Measurements from ENCODE around the gene LSM14A.
"Not testable (repeated sequence)": the region's sequence is repeated elsewhere in the genome, so short reads cannot be mapped to it uniquely, and the experiment has no call there.

Gene LSM14A

DNA sequence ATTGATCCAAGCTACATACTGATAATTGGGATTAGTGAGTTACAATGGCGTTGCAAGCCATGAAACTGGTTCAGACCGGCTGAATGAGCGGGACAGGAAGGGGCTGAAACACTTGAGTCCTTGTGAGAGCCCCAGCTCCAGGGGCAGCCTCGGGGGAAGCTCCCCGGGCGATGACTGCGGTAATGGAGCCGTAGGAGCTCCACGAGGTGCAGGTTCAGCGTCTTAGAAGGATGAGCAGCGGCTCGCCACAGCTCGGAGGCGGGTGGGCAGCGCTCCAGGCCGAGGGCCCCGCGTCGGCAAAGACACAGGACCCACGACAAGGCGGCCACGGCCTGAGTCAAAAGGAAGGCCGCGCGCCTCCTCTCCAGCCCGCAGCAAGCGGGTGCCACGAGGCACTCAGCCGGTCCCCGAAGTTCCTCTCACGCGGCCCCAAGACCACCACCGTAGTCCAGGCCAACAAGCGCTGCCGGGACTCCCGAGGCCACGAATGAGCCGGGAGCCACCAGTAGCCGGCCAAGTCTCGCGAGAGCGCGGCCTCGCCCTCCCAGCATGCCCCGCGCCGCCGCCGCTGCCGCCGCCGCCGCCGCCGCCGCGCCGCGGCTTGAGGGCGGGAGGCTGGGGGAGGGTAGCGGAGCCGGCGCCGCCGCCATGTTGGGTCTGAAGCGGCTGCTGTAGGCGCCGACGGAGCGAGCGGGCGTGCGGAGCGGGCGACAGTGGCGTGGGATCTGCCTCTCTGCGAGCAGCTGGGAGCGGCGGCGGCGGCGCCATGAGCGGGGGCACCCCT lies at the start of gene LSM14A:
TSS of gene LSM14A (plus strand) at position 628 of the 784 bp plus-strand sequence. CDS start at position 767, 139 bp downstream.
- DNase-seq, result peak; percentile 78 to 98

DNA sequence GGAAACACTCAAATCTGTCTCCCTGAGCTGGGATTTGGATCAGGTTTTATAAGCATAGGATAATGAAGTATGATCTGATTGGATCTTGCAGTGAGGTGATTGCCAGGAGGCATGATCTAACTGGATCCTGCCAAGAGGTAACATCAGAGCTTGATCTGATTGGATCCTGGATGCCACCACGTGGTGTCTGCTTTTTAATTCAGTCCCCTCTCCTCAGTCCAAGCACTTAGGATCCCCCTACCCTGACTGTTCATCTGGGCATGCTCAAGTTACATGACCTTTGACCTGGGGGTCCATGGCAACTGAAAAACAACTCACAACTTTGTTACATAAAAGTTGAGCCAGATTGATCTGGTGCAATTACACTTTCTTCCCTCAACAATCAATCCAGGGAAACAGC lies 47.5 kb upstream of the LSM14A start:
- DNase-seq, result no peak

DNA sequence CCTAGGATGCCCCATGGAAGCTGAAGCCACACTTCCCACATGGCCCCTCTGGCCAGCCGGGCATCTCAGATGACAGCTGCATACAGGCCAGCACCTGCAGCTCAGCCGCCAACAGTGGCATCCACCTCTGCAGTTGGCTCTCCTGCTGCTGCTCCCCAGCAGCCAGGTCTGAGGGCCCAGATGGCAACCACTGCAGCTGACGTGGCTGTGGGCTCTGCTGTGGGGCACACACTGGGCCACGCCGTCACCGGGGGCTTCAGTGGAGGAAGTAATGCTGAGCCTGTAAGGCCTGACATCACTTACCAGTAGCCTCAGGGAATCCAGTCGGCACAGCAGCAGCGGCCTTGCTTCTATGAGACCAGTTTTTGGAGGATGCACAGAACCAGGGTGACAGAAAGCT lies 45.3 kb upstream of the LSM14A start:
- DNase-seq, result no peak

- DNase-seq, result no peak
Observed at GRCh38 chr19:34127684-34128189, 44.6 kb upstream of the LSM14A start.

DNA sequence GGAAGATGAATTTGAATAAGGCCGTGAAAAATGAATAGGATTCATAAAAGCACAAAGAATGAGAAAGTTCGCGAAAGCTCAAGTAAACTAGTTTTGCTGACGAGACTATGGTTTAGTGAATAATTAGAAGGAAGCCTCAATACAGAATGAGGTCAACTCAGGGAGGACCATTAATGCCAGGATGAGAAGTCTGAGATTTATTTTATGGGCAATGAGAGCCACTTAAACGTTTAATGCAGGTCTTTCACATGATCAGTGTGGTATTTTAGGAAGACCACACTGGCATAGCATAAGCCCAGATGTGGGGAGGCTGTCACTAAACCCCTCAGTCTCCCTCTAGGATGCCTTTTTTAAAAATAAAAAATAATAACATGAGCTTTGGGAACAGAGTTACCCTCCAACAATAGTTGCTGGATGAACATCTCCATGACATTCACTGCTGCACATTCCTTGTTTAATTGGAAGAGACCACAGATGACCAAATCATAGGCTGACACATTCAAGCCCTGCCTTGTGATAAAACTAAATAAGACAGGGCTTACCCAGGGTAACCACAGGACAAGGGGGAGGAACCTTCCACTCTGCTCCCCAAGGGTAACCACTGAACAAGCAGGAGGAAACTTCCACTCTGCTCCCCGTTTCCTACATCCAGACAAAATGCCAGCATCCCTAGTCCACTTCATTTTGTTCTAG lies 43.6 kb upstream of the LSM14A start:
- DNase-seq, result no peak

DNA sequence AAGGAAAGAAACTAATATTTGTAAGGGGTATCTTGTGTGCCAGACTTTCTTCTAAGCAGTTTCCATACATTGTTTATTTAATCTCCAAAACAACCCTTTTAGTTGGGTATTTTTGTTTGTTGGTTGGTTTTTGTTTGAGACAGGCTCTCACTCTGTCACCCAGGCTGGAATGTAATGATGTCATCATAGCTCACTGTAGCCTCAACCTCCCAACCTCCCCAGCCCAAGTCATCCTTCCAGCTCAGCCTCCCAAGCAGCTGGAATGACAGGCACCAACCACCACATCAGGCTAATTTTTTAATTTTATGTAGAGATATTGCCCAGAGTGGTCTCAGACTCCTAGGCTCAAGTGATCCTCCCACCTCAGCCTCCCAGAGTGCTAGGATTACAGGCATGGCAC lies 41.2 kb upstream of the LSM14A start:
- DNase-seq, result no peak

GRCh38 chr19:34132145-34132544 lies 40.2 kb upstream of the LSM14A start:
- not testable (repeated sequence) for DNase-seq

DNA sequence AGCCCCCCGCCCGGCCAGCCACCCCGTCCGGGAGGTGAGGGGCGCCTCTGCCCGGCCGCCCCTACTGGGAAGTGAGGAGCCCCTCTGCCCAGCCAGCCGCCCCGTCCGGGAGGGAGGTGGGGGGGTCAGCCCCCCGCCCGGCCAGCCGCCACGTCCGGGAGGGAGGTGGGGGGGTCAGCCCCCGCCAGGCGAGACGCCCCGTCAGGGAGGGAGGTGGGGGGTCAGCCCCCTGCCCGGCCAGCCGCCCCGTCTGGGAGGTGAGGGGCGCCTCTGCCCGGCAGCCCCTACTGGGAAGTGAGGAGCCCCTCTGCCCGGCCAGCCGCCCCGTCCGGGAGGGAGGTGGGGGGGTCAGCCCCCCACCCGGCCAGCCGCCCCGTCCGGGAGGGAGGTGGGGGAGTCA lies 39.6 kb upstream of the LSM14A start:
- DNase-seq, result not testable (repeated sequence)

DNA sequence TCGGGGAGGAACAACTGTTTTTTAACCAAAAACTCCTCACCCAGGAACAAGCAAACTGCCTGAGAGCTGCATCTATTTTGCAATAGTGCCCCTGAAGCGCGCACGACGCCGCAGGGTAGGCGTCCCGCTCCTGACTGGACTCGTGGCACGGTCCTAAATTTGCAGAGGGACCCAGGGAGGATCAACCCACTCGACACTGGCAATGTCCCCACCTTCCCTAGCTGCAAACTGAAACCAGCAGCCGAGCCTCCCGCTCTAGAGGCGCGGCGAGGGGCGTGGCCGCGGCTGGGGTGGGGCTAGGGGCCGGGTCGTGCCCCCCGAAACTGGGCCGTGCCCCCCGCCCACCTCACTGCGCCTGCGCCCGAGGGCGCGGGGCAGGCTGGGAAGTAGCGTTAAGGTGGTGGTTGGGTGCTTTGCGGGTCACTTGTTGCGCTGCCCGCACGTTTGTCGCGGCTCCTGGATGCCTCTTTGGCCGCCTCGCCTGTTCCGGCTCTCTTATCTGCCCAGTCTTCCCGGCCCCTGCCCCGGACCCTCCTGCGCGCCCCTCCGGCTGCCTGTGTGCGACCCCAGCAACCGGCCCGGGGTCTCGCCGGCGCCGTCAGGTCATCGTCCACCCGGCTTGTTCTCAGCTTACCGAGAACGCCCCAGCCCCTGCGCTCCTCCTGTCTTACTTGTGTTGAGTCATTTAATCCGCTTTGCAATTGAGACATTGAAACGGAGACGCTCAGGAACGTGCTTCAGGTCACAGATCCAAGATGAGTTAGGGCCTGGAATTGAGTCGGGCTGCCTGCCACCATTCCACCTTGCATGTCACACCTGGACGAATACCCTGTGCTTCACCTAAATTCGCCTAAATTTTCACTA lies 37.9 kb upstream of the LSM14A start:
- DNase-seq, result peak; percentile 73 to 93

GRCh38 chr19:34135054-34135800 lies 37.1 kb upstream of the LSM14A start:
- DNase-seq, result no peak

DNA sequence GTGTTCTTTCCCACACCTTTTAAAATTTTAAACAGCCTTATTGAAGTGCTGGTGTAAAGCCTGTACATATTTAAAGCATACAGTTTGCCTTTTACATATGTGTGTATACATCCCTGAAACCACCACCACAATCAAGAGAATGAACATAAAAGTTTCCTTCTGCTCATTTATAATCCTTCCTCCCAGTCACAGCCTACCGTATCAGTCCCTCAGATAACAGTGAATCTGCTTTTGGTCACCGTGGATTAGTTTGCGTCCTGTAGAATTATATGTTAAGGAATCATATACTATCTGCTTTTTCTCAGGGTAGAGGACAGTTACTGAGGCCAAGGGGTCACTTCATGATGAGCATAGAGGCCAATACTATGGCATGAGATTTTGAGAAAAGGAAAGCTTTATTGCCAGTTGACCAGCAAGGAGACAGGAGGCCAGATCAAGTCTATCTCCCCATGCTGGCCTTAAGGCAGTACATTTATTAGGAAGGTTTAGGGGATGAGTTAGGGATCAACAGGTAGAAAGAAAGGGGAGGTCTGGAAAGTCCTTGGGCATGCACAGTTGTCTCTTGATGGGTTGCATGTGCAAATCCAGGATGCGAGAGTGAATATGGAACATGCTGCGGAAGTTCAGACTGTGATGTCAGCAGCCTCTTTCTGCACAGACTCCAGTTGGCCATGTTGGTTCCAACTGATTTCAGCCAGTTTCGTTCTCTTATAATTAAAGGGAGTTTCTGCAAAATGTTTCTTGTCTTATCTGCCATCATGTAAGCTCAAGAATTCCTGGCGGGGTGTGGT lies 36.3 kb upstream of the LSM14A start:
- no peak for DNase-seq

DNA sequence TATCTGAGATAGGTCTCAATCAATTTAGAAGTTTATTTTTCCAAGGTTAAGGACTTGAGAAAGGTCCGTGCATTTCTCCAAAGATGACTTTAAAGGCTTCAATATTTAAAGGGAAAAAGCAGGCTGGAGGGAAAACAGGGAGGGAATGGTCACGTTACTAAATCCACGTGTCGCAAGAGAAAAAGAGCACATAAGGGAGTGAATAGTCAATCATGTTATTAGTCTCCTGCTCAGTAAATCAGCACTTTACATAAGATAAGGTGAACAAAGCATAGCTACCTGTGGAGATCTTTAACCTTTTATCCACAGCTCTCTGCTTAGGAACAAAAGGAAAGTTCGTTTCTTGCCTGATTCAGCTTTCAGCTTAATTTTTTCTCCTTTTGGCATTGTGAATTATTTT lies 31.3 kb upstream of the LSM14A start:
- no peak for DNase-seq

- DNase-seq, result no peak
Observed at GRCh38 chr19:34142440-34142839, 29.9 kb upstream of the LSM14A start.

DNA sequence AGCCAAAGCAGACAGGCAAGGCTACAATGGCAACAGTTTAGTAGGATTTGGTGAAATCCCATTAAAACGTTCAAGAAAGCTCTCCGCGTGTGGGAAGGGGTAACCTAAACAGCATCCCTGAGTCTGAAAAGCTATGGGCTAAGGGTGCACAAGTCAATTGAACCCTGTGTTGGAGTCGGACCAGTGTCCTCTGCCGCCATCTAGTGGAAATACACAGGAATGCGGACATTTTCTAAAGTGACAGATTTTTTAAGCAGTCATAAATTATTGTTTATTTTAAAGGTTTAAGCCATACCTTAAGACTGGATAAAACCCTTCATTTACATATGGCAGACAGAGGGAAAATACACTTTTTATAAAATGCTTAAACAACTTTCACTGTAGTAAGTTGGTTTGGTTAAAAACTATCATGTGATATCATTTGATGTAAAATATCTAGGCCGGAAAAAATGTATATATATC lies 26.5 kb upstream of the LSM14A start:
- DNase-seq, result peak; percentile 32 to 82

- no peak for DNase-seq
Observed at GRCh38 chr19:34148658-34149185, 23.6 kb upstream of the LSM14A start.

GRCh38 chr19:34149873-34150272 lies 22.4 kb upstream of the LSM14A start:
- no peak for DNase-seq

GRCh38 chr19:34150558-34150957 lies 21.7 kb upstream of the LSM14A start:
- DNase-seq, result no peak

DNA sequence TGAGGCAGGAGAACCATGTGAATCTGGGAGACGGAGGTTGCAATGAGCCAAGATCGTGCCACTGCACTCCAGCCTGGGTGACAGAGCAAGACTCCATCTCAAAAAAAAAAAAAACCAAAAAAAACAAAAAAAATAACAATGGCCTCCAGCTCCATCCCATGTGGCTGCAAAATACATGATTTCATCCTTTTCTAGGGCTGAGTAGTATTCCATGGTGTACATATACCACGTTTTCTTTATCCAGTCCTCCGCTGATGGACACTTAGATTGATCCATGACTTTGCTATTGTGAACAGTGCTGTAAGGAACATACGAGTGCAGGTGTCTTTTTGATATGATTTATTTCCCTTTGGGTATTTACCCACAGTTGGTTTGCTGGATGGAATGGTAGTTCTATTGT lies 20.9 kb upstream of the LSM14A start:
- no peak for DNase-seq

GRCh38 chr19:34154401-34154800 lies 17.9 kb upstream of the LSM14A start:
- DNase-seq, result no peak

DNA sequence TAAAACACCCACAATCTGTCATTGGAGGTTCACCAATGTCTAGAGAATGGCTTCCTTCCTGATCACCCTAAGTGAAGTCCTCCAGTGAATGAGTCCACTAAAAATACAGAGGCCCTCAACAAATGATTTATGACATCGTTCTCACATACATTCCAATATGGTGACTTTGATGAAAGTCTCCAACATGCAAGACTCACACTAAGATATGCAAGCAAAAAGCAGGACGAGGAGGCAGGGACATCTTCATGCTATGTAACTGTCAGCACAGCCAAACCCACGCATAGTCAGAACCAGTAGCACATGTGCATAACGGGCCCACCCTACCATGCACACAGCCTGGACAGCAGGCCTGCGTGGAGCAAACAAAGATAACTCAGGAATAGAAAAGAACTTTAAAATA lies 16.6 kb upstream of the LSM14A start:
- DNase-seq, result no peak

GRCh38 chr19:34158966-34159365 lies 13.3 kb upstream of the LSM14A start:
- not testable (repeated sequence) for DNase-seq
